Endothelial cell of umbilical vein (primary cell): ENCODE results near the gene MEIG1. TPM values are rescaled to one million over a fixed set of nuclear protein-coding genes. Genes with fewer than 3 reads are reported as not detected.

Source experiments
- BruUV-seq: library from RNA; stranded (reverse); fragments of 400-500 nt; replicated peaks from 2 replicates; lab custom pipeline; 2021; lab: Mats Ljungman, UMichigan
- CTCF ChIA-PET: fragments of 300-600, 350-600 bp; sonication (Branson Sonifier 250); formaldehyde crosslinking; loops from one replicate; lab custom pipeline; 2021; ENCODE audit warnings: antibody characterized with exemption, inconsistent platforms; lab: Charles Lee
- POLR2A ChIA-PET: fragments of 300-600, 350-600 bp; sonication (Branson Sonifier 250); formaldehyde crosslinking; loops from one replicate; lab custom pipeline; 2021; ENCODE audit warnings: antibody characterized with exemption, inconsistent platforms; lab: Charles Lee
- DNase-seq: peaks from one replicate; pipeline ENCODE4 v3.0.0-alpha.2; 2011; ENCODE audit warnings: low read depth, low spot score
- FAIRE-seq: peaks from 2 replicates; lab custom pipeline; 2011; peaks lifted over from hg19 to GRCh38; lab: Jason Lieb, UNC
- H2AFZ ChIP-seq: 2 replicates; pipeline ENCODE4 v1.6.0; 2012; ENCODE audit warnings: low read depth, low read length, control low read depth, inconsistent platforms
- H3K27ac ChIP-seq: 2 replicates; pipeline ENCODE4 v1.5.1; 2011; ENCODE audit warnings: low read depth, mild to moderate bottlenecking, control low read depth, low read length, moderate library complexity; ENCODE audit not compliant: insufficient read depth
- H3K27me3 ChIP-seq, 2 experiments: 2 replicates each; pipeline versions ENCODE4 v1.6.0 to v1.6.1; 2011; ENCODE audit warnings: low read length in 2 of 2, mixed read lengths in 1 of 2; ENCODE audit not compliant: control insufficient read depth in 2 of 2, insufficient read depth in 2 of 2
- H3K36me3 ChIP-seq, 2 experiments: 2 replicates in 1 of 2; 3 replicates in 1 of 2; pipeline ENCODE4 v1.5.1; 2011; ENCODE audit warnings: low read length in 2 of 2, mild to moderate bottlenecking in 1 of 2, moderate library complexity in 1 of 2; ENCODE audit not compliant: control insufficient read depth in 2 of 2, insufficient read depth in 2 of 2; ENCODE audit errors: extremely low read depth in 1 of 2
- H3K4me1 ChIP-seq: 3 replicates; pipeline ENCODE4 v1.5.1; 2011; ENCODE audit warnings: mild to moderate bottlenecking, low read length; ENCODE audit not compliant: control insufficient read depth, insufficient read depth; ENCODE audit errors: extremely low read depth
- H3K4me2 ChIP-seq: 2 replicates; pipeline ENCODE4 v1.6.1; 2011; ENCODE audit warnings: low read length, control low read depth, mixed read lengths; ENCODE audit not compliant: insufficient read depth
- H3K4me3 ChIP-seq, 3 experiments: fragments of 200-600 bp in 1 of 3; sonication (generic), shearing (Covaris generic) in 1 of 3; replicated peaks in 1 of 3; 2 replicates each; pipeline ENCODE4 v1.5.1; 2011 to 2016; ENCODE audit warnings: control low read depth in 3 of 3, low read length in 3 of 3, mild to moderate bottlenecking in 2 of 3, inconsistent platforms in 1 of 3, low read depth in 1 of 3, moderate library complexity in 1 of 3; ENCODE audit not compliant: insufficient read depth in 1 of 3
- H3K79me2 ChIP-seq: 2 replicates; pipeline ENCODE4 v1.6.0; 2012; ENCODE audit warnings: low read length, inconsistent platforms; ENCODE audit not compliant: control insufficient read depth, insufficient read depth
- H3K9ac ChIP-seq: replicated peaks from 2 replicates; pipeline ENCODE3; 2011; ENCODE audit warnings: low read length, control low read depth; ENCODE audit not compliant: insufficient read depth; ENCODE audit errors: extremely low read depth
- H3K9me1 ChIP-seq: replicated peaks from 3 replicates; pipeline ENCODE4 v1.6.0; 2011; ENCODE audit warnings: mild to moderate bottlenecking, low read length; ENCODE audit not compliant: control insufficient read depth, insufficient read depth; ENCODE audit errors: extremely low read depth
- H3K9me3 ChIP-seq: replicated peaks from 2 replicates; pipeline ENCODE4 v1.5.1; 2012; ENCODE audit warnings: low read length, inconsistent platforms; ENCODE audit not compliant: control insufficient read depth, insufficient read depth
- H4K20me1 ChIP-seq: replicated peaks from 2 replicates; pipeline ENCODE3; 2011; ENCODE audit warnings: mild to moderate bottlenecking, low read length; ENCODE audit not compliant: control insufficient read depth, insufficient read depth; ENCODE audit errors: extremely low read depth
- EZH2 ChIP-seq: IDR thresholded peaks from 2 replicates; pipeline ENCODE4 v1.6.1; 2012; ENCODE audit warnings: borderline replicate concordance, low read depth, mild to moderate bottlenecking, moderate library complexity, low read length, inconsistent platforms; ENCODE audit not compliant: severe bottlenecking
- FOS ChIP-seq: IDR thresholded peaks from 2 replicates; pipeline ENCODE4 v1.6.1; 2011; ENCODE audit warnings: mild to moderate bottlenecking, low read length, moderate library complexity, borderline replicate concordance; ENCODE audit not compliant: insufficient read depth
- GATA2 ChIP-seq: IDR thresholded peaks from 2 replicates; pipeline ENCODE4 v1.7.0; 2011; ENCODE audit warnings: low read depth, mild to moderate bottlenecking, moderate library complexity, mixed read lengths, low read length; ENCODE audit not compliant: insufficient read length, insufficient read depth
- JUN ChIP-seq: IDR thresholded peaks from 2 replicates; pipeline ENCODE4 v1.6.1; 2011; ENCODE audit warnings: borderline replicate concordance, low read depth; ENCODE audit not compliant: insufficient read length, insufficient read depth
- MYC ChIP-seq: IDR thresholded peaks from one replicate; pipeline ENCODE4 v1.6.1; 2011; ENCODE audit warnings: mild to moderate bottlenecking, low read depth, low read length
- POLR2A ChIP-seq: IDR thresholded peaks from 2 replicates; pipeline ENCODE4 v1.6.1; 2012; ENCODE audit warnings: low read depth, mild to moderate bottlenecking, control low read depth, low read length
- POLR2AphosphoS5 ChIP-seq: IDR thresholded peaks from 2 replicates; pipeline ENCODE4 v1.6.1; 2012; ENCODE audit warnings: low read depth, mild to moderate bottlenecking, control low read depth, low read length, moderate library complexity; ENCODE audit not compliant: insufficient read depth
- dilution Hi-C: fragments of 300-500 bp; cut with MboI; formaldehyde crosslinking; loops from one replicate; pipeline ENCODE4 v1.15.0; 2019; ENCODE audit warnings: low sequenced_read_pairs; ENCODE audit not compliant: extremely low pct_ligation_motif_present
- intact Hi-C: fragments of 100-400 bp; cut with micrococcal nuclease; formaldehyde crosslinking; loops from one replicate; pipeline ENCODE4 v1.10.0; 2022
- polyA plus RNA-seq, 4 experiments: library from polyadenylated mRNA; depleted of rRNA in 3 of 4; stranded (reverse) in 3 of 4; unstranded in 1 of 4; fragments of >200 nt; gene quantifications; 2 replicates each; pipeline versions ENCODE4 v1.2.1 to v1.2.3, GENCODE V29; 2011 to 2012; ENCODE audit warnings: missing spikeins in 1 of 4
- total RNA-seq: library from RNA; stranded (reverse); gene quantifications from 2 replicates; pipeline ENCODE4 v1.2.3, GENCODE V29; 2021
- TF ChIP-seq, protein P1 (sequence below), 2 donors: IDR thresholded peaks; 1 replicate in 1 of 2; 2 replicates in 1 of 2; pipeline ENCODE4 v1.5.1; 2011; ENCODE audit warnings: low read length in 2 of 2, mild to moderate bottlenecking in 2 of 2, moderate library complexity in 2 of 2, control low read depth in 1 of 2, inconsistent platforms in 1 of 2, low read depth in 1 of 2; ENCODE audit not compliant: insufficient read depth in 1 of 2; ENCODE audit errors: extremely low read depth in 1 of 2
- TF ChIP-seq, protein P2 (sequence below): IDR thresholded peaks from 2 replicates; pipeline ENCODE4 v1.6.1; 2011; ENCODE audit not compliant: insufficient read depth, insufficient read length

Gene MEIG1
- total and polyA plus RNA-seq, 2 donors (not counting 3 experiments of a cell fraction or from before 2014, with no cell fraction given): 0.23 TPM; not detected in 1

DNA sequence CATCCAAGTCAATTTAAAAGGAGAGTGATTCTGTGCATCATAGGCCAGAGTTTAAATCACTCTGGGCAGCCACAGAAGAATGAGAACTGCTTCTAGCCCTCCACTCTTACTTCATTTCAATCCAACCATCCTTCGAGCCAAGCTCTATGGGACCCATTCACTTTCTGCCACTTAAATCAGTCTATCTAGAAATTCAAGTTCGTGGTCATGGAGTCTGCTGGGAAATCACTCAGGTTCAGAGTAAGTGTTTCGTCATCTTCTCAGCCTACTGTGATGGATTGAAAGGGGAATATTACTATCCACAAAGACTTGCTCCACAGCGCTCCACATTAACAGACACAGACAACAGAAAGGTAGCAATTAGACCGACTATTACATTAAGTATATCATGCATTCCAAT lies 9.9 kb upstream of the MEIG1 start:
- H3K9ac ChIP-seq: no peak overlapping the region
- TF ChIP-seq JUN: no peak
- TF ChIP-seq EZH2: no peak
- TF ChIP-seq, protein P1, sequence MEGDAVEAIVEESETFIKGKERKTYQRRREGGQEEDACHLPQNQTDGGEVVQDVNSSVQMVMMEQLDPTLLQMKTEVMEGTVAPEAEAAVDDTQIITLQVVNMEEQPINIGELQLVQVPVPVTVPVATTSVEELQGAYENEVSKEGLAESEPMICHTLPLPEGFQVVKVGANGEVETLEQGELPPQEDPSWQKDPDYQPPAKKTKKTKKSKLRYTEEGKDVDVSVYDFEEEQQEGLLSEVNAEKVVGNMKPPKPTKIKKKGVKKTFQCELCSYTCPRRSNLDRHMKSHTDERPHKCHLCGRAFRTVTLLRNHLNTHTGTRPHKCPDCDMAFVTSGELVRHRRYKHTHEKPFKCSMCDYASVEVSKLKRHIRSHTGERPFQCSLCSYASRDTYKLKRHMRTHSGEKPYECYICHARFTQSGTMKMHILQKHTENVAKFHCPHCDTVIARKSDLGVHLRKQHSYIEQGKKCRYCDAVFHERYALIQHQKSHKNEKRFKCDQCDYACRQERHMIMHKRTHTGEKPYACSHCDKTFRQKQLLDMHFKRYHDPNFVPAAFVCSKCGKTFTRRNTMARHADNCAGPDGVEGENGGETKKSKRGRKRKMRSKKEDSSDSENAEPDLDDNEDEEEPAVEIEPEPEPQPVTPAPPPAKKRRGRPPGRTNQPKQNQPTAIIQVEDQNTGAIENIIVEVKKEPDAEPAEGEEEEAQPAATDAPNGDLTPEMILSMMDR (IDR thresholded peaks at IDR 0.05; ENCODE audit: extremely low read depth in 1 of 2, insufficient read depth in 1 of 2, low read depth in 1 of 2, low read length in 2 of 2): no peak
- TF ChIP-seq FOS: no peak
- TF ChIP-seq, protein P2, sequence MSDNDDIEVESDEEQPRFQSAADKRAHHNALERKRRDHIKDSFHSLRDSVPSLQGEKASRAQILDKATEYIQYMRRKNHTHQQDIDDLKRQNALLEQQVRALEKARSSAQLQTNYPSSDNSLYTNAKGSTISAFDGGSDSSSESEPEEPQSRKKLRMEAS: no peak
- no peak for TF ChIP-seq POLR2A
- no peak for TF ChIP-seq MYC
- no peak for TF ChIP-seq GATA2
- no peak for TF ChIP-seq POLR2AphosphoS5
- H3K4me3 ChIP-seq: no peak overlapping the region
- intact Hi-C loops (no loop called here), dilution Hi-C loops (no loop called here)
- H4K20me1 ChIP-seq: no peaks in the 10 kb centered on the region
- H2AFZ ChIP-seq: no peak overlapping the region
- FAIRE-seq (no peak), DNase-seq (no peak)
- H3K27ac ChIP-seq: no peak overlapping the region
- CTCF ChIA-PET: no interaction called here
- H3K4me2 ChIP-seq: no peak overlapping the region
- peaks cover 9% of the 10 kb centered on the region for H3K4me1 ChIP-seq
- peaks cover 48% of the 10 kb centered on the region for H3K79me2 ChIP-seq
- H3K36me3 ChIP-seq: peaks cover 4 to 9% of the 10 kb centered on the region in 2 experiments
- H3K27me3 ChIP-seq: no peaks in the 10 kb centered on the region
- POLR2A ChIA-PET: no interaction called here
- no peaks in the 10 kb centered on the region for H3K9me3 ChIP-seq
- no TSS peak for BruUV-seq
- H3K9me1 ChIP-seq: no peaks in the 10 kb centered on the region
